Large intestine (tissue), 3 donors: ENCODE data around the gene FXYD1. TPM values are rescaled to one million over a fixed set of nuclear protein-coding genes. Genes with fewer than 3 reads are reported as not detected.

ENCODE experiments used
- DNase-seq, 2 donors: peaks; one replicate each; pipeline versions ENCODE4 v3.0.0 to v3.0.0-alpha.2; 2013
- H3K27ac ChIP-seq: one replicate; pipeline ENCODE4 v1.5.1; 2013; ENCODE audit warnings: low read length
- H3K27me3 ChIP-seq: 2 replicates; pipeline ENCODE4 v1.6.1; 2013; ENCODE audit warnings: low read length; ENCODE audit not compliant: control insufficient read depth, insufficient read depth
- H3K36me3 ChIP-seq: 2 replicates; pipeline ENCODE4 v1.6.1; 2013; ENCODE audit warnings: low read length; ENCODE audit not compliant: control insufficient read depth, insufficient read depth
- H3K4me1 ChIP-seq: one replicate; pipeline ENCODE4 v1.6.1; 2013; ENCODE audit warnings: low read length; ENCODE audit not compliant: control insufficient read depth, insufficient read depth
- H3K4me3 ChIP-seq: one replicate; pipeline ENCODE4 v1.5.1; 2013; ENCODE audit warnings: low read length
- H3K9me3 ChIP-seq: one replicate; pipeline ENCODE4 v1.6.1; 2013; ENCODE audit warnings: mild to moderate bottlenecking, low read depth, low read length, moderate library complexity; ENCODE audit not compliant: control insufficient read depth
- WGBS: methylation state at CpG from one replicate; pipeline ENCODE4 v1.1.5; 2013; ENCODE audit warnings: low lambda C conversion rate; ENCODE audit not compliant: insufficient coverage; 5-methylcytosine and 5-hydroxymethylcytosine counted together
- polyA plus RNA-seq: library from polyadenylated mRNA; unstranded; fragments of 120-200 nt; gene quantifications from one replicate; pipeline ENCODE4 v1.2.1, GENCODE V29; 2013

The FXYD1 gene
- polyA plus RNA-seq, 1 donor: 23.2 TPM

- WGBS: no CpG with 5 or more reads among the region's 3 CpGs
- H3K27me3 ChIP-seq: no peaks in the 10 kb centered on the region
- peaks cover 6% of the 10 kb centered on the region for H3K9me3 ChIP-seq
- DNase-seq: no peak
- no peak overlapping the region for H3K4me3 ChIP-seq
- peaks cover under 1% of the 10 kb centered on the region for H3K36me3 ChIP-seq
- H3K4me1 ChIP-seq: peaks cover 4% of the 10 kb centered on the region
- H3K27ac ChIP-seq: no peak overlapping the region
Observed at GRCh38 chr19:35171730-35172129, 33.1 kb downstream of the FXYD1 start.

GRCh38 chr19:35174226-35174625, 35.6 kb downstream of the FXYD1 start:
- Histone ChIP-seq H3K4me3 (no peak overlapping the region), H3K9me3 (peaks cover 6% of the 10 kb centered on the region), H3K36me3 (no peaks in the 10 kb centered on the region), H3K27me3 (no peaks in the 10 kb centered on the region), H3K4me1 (peaks cover 4% of the 10 kb centered on the region), H3K27ac (no peak overlapping the region)
- DNase-seq: no peak
- WGBS: 100% methylated on average over 5 of the region's 6 CpGs

- WGBS: no CpG with 5 or more reads among the region's 3 CpGs
- no peaks in the 10 kb centered on the region for H3K27me3 ChIP-seq
- no peak overlapping the region for H3K27ac ChIP-seq
- H3K36me3 ChIP-seq: no peaks in the 10 kb centered on the region
- H3K4me1 ChIP-seq: peaks cover 4% of the 10 kb centered on the region
- no peak overlapping the region for H3K4me3 ChIP-seq
- no peak for DNase-seq
- peaks cover 6% of the 10 kb centered on the region for H3K9me3 ChIP-seq
Observed at GRCh38 chr19:35176181-35176570, 37.6 kb downstream of the FXYD1 start.

GRCh38 chr19:35177377-35178274, 39.0 kb downstream of the FXYD1 start:
- Histone ChIP-seq H3K9me3 (no peaks in the 10 kb centered on the region), H3K27ac (no peak overlapping the region), H3K36me3 (no peaks in the 10 kb centered on the region), H3K27me3 (no peaks in the 10 kb centered on the region), H3K4me3 (no peak overlapping the region), H3K4me1 (peaks cover 4% of the 10 kb centered on the region)
- DNase-seq: no peak
- no CpG with 5 or more reads among the region's 7 CpGs for WGBS

GRCh38 chr19:35178701-35179100, 40.1 kb downstream of the FXYD1 start:
- no CpG with 5 or more reads among the region's 2 CpGs for WGBS
- Histone ChIP-seq H3K36me3 (no peaks in the 10 kb centered on the region), H3K4me1 (peaks cover 4% of the 10 kb centered on the region), H3K27ac (no peak overlapping the region), H3K4me3 (no peak overlapping the region), H3K27me3 (no peaks in the 10 kb centered on the region), H3K9me3 (no peaks in the 10 kb centered on the region)
- no peak for DNase-seq

GRCh38 chr19:35179830-35180229, 41.2 kb downstream of the FXYD1 start:
- Histone ChIP-seq H3K4me1 (peaks cover 4% of the 10 kb centered on the region), H3K27ac (no peak overlapping the region), H3K9me3 (no peaks in the 10 kb centered on the region), H3K36me3 (no peaks in the 10 kb centered on the region), H3K4me3 (no peak overlapping the region), H3K27me3 (no peaks in the 10 kb centered on the region)
- no peak for DNase-seq
- no CpG with 5 or more reads among the region's 3 CpGs for WGBS

GRCh38 chr19:35181387-35181786, 42.8 kb downstream of the FXYD1 start:
- H3K36me3 ChIP-seq: no peaks in the 10 kb centered on the region
- no peaks in the 10 kb centered on the region for H3K9me3 ChIP-seq
- H3K27ac ChIP-seq: no peak overlapping the region
- WGBS: 100% methylated on average over 1 of the region's 1 CpG
- H3K4me1 ChIP-seq: no peaks in the 10 kb centered on the region
- H3K27me3 ChIP-seq: no peaks in the 10 kb centered on the region
- no peak overlapping the region for H3K4me3 ChIP-seq
- no peak for DNase-seq

- DNase-seq: no peak
- no peaks in the 10 kb centered on the region for H3K9me3 ChIP-seq
- H3K27me3 ChIP-seq: no peaks in the 10 kb centered on the region
- H3K27ac ChIP-seq: no peak overlapping the region
- 100% methylated on average over 1 of the region's 1 CpG for WGBS
- H3K36me3 ChIP-seq: no peaks in the 10 kb centered on the region
- H3K4me3 ChIP-seq: no peak overlapping the region
- H3K4me1 ChIP-seq: no peaks in the 10 kb centered on the region
Observed at GRCh38 chr19:35184267-35184666, 45.6 kb downstream of the FXYD1 start.

- H3K36me3 ChIP-seq: no peaks in the 10 kb centered on the region
- no peak overlapping the region for H3K27ac ChIP-seq
- H3K9me3 ChIP-seq: no peaks in the 10 kb centered on the region
- H3K27me3 ChIP-seq: no peaks in the 10 kb centered on the region
- 100% methylated on average over 1 of the region's 2 CpGs for WGBS
- no peaks in the 10 kb centered on the region for H3K4me1 ChIP-seq
- no peak overlapping the region for H3K4me3 ChIP-seq
- no peak for DNase-seq
Observed at GRCh38 chr19:35184884-35185283, 46.3 kb downstream of the FXYD1 start.
